ENCODE results near the gene AUTS2.

The AUTS2 gene

DNA sequence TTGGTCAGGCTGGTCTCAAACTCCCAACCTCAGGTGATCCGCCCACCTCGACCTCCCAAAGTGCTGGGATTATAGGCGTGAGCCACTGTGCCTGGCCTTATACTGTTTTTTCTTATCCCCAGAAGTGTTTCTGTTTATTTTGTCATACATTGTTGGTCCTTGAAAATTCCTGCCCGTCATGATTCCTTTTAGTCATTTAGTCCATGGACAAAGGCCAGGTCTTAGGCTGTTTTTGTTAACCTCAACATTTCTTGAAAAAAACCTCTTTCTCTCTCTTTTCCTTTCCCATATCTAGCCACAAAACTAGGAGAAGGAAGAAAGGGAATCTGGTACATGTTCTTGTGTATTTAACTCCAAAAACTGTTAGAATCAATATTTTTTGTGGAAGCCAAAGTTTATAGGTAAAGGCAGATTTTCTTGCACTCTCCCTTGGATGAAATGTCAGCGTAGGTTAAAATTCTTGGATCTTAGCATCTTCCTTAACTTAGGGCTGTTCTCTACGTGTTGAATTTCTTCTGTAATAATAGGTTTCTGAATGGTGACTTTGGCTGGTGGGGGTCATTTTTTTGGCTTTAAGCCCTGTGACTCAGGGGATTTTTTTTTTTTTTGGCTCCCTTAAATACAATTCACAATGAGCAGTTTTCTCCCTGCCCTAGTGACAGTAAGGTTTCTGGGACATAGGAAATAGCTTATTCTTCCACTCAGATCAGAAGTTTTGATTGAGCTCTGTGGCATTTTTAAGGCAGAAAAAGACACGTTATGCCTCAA lies 500.8 kb downstream of the AUTS2 start:
- no peak for DNase-seq

DNA sequence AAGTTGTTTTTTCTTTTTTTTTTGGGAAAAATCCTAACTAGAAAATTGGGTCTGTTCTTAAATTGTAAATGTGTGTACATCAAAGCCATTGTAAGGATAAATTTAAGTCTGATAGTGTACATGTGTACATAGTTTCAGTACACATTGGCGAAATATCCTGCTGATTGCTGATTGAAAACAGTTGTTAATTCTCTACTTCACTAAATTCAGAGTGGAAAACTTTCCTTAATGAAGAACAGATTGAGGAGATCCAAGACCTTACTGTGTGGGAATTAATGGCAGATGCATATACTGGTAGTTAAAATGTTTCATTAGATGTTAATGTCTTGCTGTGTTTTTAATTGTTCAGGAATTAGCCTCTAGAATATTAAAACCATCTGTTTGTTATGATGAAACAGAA lies 506.0 kb downstream of the AUTS2 start:
- DNase-seq = no peak

DNA sequence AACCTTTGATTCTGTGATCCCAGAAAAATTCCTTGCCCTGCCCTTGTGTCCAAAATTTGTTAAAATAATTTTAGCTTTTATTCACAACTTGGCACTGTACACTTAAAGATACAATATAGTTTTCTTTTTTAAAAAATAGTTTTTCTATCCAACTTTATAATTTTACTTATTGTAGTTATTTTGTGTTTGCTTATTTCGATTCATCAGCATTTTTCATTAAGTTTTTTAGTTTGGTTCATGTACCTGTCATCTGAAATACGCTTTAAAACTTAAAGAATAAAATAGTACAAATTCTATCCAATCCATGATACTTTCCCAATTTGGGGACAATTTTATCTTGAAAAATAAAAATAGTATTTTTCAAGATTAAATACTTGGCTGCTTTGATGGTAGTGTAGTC lies 514.8 kb downstream of the AUTS2 start:
- no peak for DNase-seq

DNA sequence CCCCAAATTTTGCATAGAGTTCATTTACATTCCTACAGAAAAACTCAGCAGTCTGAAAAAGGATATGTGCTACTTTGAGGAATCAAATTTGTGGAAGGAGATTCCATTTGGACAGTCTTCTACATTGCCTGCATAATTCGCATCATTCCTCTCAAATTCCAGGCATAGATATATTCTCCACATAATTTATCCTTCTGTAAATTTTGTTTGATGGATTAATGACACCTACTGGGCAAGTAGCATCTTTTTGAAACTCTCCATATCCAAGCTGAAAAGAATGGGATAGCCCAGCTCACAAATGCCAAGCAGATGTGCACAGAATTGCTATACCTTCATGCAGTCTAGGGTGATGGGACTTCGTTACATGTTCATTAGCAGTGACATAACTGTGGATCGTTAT lies 515.3 kb downstream of the AUTS2 start:
- DNase-seq = no peak

DNA sequence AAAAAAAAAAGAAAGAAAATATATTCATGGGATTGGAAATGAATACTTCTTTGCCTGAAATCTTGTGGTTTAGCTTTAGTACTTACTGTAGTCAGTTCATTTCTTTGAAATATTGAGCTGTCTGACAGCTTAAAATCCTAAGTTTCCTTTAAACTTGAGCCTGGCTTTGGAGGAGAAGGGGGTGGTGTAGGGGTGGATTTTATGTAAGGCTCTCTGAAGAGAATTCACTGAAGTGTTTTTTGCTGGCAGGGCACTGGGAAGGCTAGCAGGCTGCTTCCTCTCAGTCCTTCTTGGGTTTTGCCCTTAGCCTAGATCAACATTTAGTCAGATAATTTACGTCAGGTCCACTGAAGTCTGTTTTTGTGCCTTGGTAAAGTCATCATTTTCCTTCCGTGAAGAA lies 516.5 kb downstream of the AUTS2 start:
- no peak for DNase-seq

DNA sequence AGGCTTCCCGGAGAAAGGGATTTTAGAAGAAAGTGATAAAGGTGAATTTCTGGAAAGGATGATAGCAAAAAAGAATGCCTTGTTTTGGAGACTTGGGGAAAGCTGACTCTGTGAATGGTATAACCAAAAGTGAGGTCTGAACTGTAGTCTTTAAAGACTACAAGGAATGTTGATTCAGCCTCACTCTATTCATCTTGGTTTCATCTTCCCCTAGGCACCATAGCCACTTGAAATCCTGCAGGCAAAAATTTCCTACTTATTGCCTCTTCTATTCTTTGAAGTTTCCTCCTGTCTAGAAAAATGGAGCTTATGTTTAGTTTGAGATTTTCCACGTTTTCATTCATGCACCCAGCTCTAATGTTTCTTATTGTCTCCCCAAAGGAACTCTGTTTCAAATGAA lies 518.0 kb downstream of the AUTS2 start:
- no peak for DNase-seq

DNA sequence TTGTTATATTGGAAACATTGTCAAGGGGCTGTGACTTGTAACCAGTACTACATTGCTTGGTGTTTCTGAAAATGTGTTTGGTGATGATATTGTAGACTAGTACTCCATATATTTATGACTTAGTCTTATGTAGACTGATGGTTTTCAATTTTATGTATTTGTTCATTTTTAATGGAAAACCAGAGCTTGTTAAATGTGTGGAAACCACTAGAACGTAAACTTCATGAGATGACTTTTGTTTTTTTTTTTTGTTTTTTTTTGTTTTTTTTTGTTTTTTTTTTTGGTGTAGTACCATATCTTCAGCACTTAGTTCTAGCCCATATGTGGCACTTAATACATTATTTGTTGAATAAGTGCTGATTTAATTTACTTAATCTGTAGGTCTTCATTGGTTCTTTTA lies 518.6 kb downstream of the AUTS2 start:
- no peak for DNase-seq

DNA sequence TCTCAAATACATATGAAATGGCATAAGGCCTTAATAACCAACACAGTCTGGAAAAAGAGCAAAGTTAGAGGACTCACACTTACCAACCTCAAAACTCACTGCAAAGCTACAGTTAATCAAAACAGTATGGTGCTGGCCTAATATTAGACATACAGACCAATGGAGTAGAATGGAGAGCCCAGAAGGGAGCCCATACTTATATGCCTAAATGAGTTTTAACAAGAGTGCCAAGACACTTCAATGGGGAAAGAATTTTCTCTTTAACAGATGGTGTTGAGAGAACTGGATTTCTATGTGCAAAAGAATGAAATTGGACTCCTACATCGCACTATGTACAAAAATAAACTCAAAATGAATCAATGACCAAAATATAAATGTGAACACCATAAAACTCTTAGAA lies 522.6 kb downstream of the AUTS2 start:
- DNase-seq = no peak

DNA sequence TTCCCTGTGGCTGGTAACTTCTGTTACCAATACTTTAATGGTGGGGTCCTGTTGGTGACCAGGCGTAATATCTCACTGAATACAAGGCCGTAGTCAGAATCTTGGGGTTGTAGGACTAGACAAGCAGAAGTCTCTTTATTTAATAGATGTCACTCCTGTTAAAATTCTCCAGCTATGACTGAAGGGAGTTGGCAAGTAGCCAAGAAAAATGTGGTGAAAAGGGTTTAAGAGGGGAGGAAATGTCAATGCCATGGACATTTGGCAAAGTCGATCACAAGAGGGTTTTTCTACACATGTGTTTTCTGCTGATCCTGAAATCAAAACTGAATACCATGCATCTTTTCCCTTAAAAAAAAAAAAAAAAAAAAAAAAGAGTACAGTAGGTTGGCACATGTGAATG lies 533.5 kb downstream of the AUTS2 start:
- no peak for DNase-seq

DNA sequence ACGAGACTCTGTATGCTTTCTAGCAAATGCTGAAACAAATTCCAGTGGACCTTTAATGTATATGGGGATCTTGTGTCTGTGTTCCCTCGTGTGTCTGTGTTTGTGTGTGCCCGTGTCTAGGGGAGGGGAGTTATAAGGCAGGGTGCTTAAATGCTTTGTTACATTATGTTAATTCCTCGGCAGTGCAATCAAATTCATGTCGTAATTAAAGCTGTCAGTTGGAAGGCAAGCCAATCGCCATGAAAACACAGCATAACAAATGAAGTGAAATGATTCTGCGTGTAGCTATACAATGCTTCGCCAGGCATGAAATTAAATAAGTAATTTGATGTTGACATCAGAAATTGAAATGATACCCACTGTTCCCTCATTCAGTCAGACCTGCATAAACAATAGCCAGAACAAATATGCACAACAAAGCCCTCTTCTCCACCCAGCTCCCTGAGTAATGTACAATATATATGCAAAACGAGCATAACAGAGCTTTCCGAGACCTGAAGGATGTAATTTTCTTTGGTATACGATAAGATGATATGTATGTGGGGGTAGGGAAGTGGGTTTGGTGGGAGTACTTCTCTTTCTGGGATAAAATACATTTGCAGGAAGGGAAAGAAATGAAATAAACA lies 534.1 kb downstream of the AUTS2 start:
- no peak for DNase-seq

DNA sequence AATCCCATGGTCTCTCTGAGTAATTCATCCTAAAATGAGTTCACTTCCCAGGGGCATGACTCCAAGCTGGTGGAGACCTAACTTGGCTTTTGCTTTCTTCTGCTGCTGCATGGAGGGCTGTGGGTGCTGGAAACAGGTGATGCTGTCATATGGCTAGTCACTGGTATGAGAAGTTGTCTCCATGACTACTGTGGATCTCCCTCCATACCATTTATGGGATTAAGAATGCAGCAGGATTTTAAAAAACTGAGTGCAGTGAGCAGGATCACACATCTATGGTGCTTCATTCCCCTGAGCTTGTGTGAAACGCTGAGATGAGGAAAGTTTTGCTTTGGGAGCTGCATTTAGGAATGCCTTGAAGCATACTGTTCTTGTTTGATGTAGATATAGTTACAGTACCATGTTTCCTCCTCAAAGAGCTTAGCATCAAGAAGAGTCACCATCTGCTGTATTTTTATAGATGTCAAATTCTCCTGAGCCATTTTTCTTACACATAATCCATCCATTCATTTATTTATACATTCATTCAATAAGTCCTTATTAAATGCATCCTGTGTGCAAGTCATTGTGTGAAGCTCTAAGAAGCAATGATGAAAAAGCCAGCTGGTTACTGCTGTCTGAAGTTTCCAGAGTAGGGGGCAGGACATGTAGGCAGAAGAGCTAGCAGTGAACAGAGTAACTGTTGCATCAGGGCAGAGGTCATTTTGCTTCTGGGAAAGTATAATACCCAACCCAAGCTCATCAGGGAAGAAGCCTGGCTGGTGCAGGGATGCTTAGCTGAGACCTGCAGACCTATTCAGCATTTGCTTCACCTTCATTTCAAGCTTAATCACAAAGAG lies 534.8 kb downstream of the AUTS2 start:
- no peak for DNase-seq

DNA sequence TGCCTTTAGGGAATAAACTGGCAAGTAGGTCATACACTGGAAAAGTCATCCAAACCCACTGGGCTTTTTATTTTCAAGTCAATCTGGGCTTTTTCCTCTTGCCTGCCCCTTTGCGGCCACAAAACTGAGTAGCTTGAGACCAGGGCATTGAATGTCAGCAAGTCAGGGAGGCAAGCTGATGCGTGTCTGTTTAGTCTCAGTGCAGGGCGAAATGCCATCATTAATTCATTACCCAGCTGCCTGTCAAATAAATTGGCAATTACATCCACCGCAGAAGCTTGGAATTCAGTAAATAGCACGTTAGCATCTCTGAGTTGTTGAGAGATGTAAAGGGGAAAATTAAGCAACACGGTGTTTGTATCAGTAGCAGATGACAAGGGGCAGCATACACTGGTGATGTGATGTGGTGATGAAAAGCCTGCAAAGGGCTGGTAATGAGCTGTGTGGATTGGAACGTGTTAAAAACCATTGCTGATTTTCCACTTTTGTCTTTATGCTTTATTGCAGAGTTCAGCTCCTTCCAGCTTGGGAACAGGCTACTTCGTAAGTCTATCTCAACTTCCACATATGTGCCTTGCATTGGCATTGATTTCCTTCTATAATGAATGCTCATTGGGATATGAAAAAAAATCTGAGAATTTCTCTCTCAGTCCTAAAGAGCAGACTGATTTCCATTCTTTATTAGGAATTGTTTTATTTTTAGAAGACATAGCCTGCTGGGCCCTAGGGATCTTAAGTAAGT lies 535.9 kb downstream of the AUTS2 start:
- DNase-seq = no peak

DNA sequence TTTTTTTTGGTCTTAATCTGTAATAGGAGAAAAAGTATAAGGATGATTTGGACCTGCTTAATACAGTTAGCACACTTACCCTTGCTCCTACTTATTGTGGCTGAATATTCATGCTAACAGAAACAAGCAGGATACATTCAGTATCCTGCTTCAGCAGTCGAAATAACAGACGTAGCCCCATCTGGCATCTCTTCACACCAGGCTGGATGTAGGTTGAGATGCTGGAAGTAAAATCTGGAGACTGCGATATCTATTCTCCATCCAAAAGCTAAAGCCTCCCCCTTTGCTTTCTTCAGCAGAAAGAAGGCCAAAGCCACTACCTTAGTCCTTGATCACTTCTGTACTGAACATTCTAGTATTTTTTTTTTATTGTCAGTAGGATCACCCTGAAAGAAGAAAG lies 537.4 kb downstream of the AUTS2 start:
- no peak for DNase-seq

DNA sequence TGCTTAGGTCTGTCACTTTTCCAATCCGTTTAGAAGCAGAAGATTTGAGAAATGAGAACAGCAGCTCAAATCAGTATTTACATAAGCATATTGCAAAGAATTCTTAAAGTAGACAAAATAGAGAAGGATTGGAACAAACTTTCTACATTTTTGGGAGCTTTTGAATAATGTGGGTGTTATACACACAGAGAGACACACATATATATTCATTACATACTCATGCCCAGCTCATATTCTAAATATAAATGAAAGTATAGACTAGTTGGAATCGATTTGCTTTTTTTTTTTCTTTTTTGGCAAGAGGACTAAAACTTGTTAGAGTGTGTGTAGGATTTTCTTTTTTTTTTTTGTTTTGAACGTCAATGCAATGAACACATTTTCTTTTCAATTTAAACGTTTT lies 538.9 kb downstream of the AUTS2 start:
- no peak for DNase-seq

DNA sequence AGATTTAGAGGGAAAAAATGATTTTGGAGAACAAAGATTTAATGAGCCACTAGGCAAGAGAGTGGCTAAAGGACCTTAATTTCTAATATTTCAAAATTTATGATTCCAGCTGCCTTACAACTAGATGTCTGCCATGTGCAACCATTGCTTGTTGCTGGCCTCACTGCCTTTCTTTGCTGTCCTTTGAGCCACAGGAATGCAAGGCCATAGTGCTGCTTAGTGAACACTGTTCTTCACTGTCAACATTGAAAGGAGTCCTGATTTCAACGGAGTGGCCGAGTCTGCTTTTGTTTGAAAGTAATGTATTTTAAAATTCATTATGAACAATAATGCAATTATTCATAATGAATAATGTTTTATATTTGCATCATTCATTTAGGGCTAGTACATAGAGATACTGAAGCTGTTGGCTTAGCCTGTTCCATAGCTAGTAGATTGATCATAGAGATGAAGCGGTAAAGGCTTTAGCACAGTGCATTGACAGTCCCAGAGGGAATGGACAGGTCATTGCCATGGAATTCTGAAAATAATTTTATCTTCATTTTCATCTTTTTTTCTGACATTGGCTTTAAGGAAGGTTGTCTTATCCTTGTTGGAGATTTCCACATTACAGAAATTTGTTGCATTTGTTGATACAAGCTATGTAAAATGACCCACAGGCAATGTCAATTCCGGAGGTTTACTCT lies 544.1 kb downstream of the AUTS2 start:
- no peak for DNase-seq

DNA sequence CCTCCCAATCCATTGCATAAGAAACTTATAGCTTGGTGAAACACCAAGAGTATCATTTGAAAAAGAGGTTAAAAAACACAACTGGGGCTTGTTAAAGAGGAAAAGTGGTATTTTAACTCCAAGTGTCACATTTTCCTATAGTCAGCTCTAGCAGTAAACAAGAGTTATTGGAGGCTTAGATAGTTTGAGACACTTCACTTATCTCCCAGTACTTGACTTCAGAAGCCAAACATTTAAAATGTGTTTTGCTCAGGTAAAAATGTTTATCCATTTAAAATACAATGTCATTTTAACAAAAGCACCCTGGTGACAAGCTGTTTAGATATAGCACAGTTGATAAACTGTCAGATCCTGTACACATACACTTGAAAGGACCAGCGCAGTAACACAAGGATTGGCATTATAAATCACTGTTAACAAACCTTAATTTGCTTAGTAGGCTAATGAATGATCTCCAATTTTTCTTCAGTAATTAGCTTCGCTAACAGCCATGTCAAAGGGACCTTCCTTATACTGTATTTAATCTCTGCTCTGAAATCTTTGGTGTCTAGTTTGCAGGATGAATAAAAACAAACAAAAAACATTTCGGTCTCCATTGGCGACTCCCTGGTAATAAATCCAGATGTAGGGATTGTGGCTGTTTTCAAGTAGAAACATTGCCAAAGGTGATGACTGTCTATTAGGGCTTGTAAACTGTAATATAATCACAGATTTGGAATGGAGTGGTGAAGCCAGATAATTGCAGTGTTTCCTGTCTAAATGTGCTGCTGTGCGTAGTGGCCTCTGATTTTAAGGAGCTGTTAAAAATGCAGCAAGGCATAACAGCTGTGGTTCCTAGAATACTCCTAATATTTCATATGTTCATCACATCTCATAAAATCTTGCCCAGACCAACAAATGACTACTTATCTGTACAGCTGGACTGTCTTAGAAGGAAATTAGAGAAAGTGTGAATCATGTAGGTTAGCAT lies 545.1 kb downstream of the AUTS2 start:
- DNase-seq = no peak

DNA sequence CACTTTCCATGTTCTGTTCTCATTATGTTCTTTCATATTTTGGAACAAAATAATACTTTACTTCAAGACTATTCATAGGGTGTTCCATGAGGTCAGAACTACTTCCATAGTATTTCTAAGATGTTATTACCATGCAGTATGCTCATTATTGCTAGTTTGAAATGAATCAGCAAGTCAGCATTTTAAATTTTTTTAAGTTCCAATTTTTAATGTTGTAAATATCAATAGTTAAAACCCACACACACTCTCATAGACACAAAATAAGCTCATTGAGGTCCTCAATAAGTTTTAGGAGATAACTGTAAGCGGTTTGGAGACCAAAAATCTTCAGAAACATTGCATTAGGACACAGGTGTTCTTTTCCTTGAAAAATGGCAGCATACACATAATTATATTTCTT lies 550.7 kb downstream of the AUTS2 start:
- DNase-seq = no peak

DNA sequence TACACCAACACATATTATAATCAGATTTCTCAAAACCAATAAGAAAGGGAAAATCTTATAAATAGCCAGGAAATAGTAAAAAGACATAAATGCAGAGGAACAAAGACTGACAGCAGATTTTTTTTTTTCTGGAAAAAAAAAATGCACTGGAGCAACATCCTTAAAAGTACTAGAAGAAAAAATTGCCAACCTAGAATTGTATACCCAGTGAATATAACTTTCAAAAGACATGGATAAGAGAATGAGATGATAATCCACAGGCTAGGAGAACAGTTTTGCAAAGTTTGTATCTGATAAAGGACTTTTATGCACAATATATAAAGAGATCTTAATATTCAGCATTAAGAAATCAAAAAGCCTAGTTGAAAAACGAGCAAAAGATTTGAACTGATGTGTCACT lies 554.0 kb downstream of the AUTS2 start:
- no peak for DNase-seq

DNA sequence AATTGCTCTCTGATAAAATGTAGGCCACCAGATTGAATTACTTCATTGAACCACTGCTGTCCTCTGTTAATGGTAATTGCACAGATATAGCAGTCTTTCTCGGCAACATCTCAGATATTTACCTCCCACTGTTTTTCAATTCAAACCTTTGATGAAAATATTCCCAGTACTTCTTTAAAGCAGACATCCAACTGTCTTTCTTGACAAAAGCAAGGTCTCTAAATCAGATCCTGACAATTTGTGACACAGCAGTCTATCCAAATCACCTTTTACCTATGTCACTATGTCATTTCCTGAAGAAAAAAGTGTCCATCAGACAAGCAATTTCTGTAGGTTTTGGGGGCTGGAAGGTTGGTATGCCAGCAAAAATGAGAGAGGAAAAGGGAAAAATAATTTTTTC lies 555.7 kb downstream of the AUTS2 start:
- no peak for DNase-seq

DNA sequence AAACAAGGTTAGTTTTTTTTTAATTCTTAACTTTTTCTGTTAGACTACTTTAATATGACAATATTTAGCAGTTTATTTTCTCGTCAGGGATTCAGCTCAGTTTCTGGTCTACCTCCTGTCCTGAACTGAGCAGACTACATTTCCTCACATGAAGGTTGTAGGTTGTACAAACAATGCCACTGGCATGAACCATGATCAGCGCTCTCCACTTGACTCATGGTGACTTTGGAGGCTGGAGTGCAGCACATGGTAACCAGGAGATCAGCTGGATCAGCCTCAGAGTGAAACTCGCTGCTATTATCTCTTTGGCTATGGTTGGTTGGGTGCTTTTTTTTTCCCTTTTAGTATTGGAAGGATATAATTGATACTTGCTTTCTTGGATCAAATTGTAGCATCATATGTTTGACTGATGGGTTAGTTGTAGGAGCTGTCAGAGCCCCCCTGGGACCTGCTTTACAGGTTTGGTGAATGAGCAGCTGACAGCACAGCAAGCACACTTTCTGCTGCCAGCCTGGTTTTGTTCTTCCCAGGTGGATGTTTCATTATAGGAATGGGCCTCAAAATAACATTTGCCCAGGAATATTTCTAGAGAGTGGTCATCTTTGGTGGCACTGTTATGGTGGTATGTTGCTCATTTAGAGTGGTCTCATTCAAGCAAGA lies 556.4 kb downstream of the AUTS2 start:
- no peak for DNase-seq

DNA sequence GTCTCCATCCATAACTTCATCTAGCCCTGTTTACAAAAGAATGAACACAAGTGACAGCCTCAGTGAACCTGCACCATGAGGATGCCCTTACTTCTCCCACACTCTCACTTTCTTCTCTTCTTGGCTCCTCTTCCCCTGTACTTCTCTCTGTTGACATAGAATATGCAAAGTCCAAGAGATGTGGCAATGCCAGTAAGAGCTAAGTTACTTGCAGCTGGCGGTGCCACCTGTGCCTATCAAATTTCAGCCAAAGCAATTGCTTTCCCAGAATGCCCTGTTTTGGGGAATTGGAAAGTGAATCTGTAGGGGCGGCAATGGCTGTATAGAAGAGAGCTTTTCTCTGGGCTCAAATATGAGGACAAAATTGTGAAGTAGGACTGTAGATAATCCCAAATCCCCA lies 557.8 kb downstream of the AUTS2 start:
- DNase-seq = no peak

Measured in activated CD8-positive, alpha-beta memory T cell treated with anti-CD3 and anti-CD28 coated beads, Interleukin-2, amount 50 U/mL, for 48 hours (primary cell).